GM21529 (cell line): ENCODE results near the gene JADE2.
"Not testable (repeated sequence)": the region's sequence is repeated elsewhere in the genome, so short reads cannot be mapped to it uniquely, and the experiment has no call there.

Experiments used
- ATAC-seq: cut with Tn5 transposase; IDR thresholded peaks from one replicate; pipeline ENCODE4 v1.9.1; 2021; ENCODE audit not compliant: unreplicated experiment

JADE2 gene

DNA sequence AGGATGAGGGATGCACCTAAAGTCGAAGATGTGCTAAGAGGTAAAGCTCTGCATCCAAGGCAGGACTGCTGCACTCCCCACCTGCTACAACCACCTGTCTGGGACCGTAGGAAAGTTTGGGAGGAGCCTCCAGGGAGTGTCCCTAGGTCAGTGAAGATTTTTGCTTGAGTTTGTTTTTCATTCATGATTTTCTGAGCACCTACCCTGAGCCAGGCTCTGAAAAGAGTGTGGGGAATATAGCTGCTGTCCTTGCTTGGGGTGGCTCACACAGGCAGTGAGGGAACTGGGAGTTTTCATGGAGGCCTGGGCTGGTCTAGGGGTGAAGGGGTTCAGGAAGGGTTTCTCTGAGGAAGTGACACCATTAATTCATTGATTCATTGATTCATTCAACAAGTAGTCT is 58.3 kb downstream of the JADE2 start:
- no peak for ATAC-seq

DNA sequence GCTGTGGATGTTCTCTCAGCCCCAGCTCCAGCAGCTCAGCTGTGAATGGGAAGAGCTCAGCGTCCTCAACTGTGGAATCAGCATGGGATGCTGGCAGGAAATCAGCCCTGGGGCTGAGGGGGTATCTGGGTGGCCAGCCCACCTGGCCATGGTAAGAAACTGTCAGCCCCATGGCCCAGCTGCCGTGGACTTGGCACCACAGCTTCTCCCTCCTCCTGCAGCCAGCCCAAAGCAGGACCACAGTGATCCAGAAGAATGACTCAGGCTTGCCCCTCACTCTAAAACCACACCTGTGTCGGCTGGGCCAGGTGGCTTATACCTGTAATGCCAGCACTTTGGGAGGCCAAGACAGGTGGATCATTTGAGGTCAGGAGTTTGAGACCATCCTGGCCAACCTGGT is 59.2 kb downstream of the JADE2 start:
- ATAC-seq, result no peak

DNA sequence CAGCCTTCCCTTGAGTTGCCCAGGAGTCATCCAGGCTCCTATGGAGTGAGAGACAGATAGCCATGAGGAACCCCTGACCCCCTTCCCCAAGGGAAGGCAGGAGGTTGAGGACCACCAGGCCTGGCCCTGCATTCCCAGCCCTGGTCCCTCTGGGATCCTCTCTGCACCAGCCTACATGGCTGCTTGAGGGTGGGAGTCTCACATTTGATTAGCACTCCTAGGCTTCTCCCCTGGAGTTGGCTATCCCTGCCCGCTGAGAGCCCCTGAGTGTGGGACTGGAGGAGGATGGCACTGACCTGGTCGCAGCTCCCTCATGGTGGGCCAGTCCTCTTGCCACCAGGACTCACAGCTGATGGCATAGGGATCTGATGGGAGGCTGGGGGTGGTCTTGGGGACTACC is 60.5 kb downstream of the JADE2 start:
- ATAC-seq, result no peak

DNA sequence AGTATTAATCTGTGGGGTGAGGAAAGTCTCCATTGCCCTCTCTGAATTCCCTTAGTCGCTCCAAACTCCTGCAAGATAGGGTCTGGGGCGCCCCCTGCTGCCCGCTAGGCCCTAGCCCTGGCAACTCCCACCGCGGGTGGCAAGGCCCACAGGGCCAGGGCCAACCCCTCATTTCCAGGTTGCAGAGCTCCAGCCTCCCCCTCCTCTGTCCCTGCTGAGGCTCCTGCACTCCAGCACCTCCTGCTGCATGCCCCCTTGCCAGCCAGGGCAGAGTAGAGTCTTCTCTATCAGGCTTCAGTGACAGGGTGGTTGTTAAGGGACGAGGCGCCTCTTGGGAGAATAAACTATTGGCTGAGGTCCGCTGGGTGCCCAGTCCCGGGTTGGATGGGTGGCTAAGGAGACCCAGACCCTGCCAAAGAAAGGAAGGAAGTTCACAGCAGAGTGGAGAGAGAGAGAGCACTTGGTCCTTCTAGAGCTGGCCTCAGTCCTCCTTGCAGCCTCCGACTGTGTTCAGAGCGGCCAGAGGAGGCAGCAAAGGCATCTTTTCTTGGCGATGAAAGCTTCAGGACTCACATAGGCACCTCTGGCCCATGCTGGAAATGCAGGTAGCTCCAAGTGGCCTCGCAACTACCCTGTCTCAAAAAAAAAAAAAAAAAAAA is 61.5 kb downstream of the JADE2 start:
- ATAC-seq, result peak; percentile 79

DNA sequence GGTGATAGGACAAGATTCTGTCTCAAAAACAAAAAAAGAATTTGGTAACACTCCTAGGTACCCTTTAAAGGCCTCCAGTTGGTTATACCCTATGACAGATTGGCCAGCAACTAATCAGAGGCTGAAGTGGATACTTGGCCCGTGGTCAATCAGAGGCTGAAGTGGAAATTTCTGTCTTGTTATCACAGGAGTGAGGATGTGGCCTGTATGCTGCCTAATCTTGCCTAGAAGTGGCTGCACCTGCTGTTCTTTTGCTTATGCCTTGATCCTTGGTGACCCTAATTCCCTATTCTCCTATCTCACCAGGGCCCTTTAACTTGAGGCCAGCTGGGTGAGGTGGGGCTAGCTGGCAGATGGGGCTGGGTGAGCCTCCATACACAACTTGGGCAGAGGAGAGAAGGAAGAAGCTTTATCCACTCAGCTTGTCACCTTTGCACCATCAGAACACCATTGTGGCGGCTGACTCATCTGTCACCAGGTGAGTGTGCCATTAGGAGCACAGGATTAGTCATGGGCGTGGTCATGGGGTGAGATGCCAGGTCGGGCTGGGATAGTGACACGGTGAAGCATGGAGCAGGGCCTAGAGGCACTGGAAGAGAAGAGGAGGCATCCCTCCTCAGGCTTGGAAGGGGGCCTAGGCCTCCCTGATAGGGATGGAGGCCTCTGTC is 65.7 kb downstream of the JADE2 start:
- no peak for ATAC-seq

DNA sequence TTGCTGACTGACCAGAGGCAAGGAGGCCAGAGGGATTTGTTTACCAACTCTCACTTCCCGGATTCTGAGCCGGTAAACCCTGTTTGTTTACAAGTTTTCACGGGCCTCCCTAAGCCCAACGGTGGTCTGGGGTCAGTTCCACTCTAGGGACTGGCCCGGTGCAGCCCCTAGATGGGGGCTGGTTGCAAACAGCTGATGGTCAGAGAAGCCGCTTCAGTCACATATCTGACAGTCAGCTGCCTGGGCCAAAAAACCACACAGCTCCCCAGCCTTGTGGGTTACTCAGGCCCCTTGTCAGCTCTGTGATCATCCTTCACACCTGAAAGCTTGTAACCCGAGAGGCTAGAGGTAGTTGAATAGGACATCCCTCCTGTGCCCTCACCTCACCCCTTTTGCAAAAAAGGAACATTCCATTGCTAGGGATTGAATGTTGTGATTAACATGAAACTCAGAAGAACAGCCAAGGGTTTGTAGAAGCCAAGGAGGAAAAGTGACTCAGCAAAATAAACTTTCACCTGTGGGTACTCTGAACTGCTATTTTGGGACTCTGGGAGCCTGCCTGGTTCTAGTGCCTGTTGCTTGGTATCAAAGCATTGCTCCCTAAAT is 66.8 kb downstream of the JADE2 start:
- no peak for ATAC-seq

DNA sequence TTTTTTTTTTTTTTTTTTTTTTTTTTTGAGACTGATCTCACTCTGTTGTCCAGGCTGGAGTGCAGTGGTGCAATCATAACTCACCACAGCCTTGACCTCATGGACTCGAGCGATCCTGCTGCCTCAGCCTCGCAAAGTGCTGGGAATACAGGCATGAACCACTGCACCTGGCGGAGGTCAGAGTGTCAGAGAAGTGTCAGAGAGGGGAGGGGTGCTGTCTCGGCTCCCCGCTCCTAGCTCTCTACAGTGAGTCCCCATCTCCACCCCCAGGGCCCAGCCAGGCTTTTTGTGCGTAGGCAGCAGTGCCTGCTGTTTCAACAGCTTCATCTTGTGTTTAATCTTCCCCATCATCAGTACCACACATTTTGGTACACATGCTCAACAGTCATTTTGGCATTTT is 68.9 kb downstream of the JADE2 start:
- ATAC-seq, result no peak

DNA sequence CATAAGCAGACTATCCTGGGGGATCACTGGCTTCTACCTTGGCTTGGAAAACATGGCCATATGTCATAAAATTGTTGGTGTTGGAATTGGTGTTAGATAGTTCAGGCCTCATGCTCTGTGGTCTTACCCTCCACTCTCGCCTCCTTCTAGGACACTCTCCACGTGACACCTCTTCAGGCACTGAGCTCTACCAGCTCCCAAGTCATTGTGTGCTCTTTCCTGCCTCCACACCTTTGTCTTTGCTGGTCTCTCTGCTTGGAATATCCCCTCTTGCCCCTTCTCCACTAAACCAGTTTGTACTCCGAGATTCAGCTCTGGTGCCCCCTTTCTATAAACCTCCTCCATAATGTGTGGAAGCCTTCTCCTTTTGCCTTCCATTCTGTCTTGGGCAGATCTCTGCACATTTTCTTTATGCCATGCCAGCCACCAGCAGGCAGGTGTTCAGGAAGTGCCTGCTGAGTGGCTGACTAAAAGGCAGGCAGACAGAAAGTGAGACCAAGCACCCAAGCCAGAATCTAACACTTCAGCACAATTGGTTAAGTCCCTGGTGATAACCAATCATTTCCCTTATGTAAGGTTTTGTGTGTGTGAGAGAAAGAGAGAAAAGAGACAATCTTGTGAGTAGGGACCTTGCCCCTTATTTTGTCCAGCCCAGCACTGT is 69.5 kb downstream of the JADE2 start:
- ATAC-seq, result peak; percentile 69

DNA sequence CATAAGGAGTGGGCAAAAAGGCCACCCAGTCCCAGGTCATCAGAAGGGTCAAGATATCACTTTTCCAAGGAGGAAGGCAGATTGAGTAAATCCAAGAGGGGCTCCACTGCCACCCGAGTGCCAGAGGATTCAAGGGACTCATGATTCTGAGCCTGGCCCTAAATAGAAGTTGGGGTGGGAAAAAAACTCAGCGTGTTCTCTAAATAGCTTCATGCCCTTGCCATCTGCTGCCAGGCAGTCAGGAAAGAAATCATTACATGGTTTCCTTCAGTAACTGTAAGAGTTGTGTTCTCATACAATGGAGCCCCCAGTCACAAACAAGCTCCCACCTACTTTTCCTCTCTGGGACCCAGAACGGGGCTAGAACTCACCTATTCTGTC is 70.0 kb downstream of the JADE2 start:
- ATAC-seq, result no peak

DNA sequence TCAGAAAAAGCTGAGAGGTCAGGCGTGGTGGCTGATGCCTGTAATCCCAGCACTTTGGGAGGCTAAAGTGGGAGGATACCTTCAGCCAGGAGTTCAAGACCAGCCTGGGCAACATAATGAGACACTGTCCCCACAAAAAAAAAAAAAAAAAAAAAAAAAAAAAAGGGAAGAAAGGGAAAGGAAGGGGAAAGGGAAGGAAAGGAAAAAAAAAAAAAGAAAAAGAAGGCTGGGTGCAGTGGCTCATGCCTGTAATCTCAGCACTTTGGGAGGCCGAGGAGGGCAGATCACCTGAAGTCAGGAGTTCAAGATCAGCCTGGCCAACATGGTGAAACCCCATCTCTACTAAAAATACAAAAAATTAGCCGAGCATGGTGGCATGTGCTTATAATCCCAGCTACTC is 74.3 kb downstream of the JADE2 start:
- not testable (repeated sequence) for ATAC-seq

DNA sequence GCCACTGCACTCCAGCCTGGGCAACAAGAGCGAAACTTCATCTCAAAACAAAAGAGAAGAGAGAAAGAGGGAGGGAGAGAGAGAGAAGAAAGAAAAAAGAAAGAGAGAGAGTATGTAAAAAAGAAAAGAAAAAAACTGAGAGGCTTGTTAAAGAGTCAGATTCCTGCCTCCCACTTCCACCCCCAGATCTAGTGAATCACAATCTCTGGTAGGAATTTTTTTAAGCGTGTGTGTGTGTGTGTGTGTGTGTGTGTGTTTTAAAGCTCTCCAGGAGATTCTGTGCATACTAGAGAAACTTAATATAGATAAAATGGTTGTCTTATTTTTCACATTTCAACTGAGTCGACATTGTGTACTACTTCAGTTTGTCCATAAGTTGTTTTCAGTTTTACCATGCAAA is 75.1 kb downstream of the JADE2 start:
- no peak for ATAC-seq

DNA sequence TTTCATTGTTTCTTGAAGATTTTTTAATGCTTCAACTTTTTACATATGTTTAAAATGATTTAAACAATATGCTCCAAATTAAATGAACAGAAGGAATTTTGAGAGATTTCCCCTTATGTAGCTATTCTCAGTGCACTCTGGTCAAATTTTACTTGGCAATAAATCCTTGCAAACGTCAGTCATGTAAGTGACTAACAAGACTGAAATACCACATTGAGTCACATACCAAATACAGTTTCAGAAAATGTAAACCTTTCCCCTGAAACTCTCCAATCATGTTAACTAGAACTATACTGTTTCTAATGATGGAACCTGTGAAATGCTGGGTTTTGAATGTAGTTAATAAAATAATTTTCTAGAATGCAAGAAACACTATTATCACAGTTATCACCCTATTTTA is 77.6 kb downstream of the JADE2 start:
- peak; percentile 76 for ATAC-seq

DNA sequence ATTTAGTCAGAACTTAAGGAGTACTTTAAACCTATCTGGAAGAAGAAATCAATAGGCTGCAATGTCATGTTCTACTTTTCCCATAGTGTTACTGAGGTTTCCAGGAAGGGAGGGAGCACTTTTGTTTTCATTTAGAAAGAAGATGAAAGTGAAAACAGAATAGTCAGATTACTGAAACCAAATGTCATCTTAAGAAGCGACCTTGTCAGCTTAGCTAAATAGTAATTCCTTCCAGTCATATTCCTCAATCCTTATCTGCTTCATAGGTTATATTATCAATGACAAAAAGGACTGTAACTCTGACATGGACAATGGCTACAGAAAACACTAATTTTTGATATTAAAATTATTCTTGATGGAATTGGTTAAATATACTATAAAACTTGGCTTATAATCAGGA is 79.4 kb downstream of the JADE2 start:
- ATAC-seq, result no peak

DNA sequence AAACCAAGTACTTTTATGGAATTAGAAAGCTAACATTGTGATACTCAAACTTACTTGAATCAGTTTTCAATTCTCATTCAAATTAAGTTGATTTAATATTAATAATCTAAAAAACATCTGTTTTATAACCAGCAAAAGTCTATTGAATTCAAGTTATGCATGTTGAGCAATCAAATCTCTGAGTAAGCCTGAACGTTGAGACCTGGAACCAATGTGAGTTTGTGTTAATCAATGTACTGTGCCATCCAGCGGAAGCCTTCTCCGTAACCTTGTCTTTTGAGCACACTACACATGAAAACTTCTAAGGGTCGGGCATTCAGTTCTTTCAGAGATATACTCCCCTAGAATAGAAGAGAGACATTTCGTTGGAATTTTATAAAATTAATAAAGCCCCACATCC is 81.3 kb downstream of the JADE2 start:
- ATAC-seq, result no peak

DNA sequence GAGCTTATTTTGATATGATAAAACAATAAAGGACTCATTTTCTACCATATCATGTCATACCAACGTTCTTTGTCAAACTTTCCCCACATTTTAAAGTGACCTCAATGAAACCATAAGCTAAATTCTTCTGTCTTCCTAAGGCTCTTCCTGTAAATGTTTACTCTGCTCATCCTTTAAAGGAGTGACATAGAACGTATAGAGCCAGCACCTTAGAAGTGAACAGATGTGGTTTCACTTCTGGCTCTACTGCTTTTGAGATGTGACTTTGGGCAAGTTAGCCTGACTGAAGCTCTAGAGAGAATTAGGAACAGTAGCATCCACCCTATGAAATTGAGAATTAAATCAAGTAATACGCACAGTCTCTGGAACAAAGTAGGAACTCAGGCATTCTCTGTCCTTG is 83.1 kb downstream of the JADE2 start:
- ATAC-seq, result no peak

DNA sequence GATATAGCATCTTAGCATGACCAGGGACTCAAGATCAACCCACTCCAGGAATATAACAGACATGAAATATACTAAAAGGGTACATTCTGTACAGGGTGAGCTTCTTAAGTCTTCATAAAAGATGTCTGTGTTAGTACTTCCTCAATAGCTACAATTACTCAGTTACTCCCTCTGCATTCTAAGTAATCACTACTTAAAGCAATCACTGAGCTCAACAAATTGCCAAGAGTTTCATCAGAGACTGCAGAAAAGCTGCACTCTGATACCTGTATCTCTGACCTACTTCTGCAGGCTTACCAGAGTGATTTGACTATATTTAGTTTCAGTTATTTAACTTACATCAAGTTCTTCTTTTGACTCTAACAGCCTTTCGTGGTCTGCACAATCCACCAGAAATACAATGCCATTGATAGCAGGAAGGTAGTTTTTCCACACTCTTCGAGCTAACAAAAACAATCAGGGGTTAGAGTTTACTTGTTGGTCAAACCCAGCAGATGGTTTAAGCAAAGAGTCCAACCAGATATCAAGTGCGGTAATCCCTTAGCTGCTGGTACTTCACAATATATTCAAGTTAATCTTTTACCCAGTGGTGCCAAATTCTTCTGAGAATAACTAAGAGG is 83.9 kb downstream of the JADE2 start:
- ATAC-seq, result peak; percentile 59

DNA sequence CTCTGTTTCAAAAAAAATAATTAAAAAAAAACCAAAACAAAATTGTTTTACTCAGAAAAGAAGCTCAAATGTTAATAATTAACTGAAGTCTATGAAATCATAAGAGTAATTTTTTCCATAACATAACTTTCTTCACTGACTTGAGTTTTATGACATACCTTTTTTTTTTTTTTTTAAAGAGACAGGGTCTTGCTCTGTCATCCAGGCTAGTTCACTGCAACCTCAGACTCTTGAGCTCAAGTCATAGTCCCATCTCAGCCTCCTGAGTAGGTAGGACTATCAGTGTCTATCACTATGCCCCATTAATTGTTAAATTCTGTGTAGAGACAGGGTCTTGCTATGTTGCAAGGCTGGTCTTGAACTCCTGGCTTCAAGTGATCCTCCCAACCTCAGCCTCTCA is 85.3 kb downstream of the JADE2 start:
- no peak for ATAC-seq

DNA sequence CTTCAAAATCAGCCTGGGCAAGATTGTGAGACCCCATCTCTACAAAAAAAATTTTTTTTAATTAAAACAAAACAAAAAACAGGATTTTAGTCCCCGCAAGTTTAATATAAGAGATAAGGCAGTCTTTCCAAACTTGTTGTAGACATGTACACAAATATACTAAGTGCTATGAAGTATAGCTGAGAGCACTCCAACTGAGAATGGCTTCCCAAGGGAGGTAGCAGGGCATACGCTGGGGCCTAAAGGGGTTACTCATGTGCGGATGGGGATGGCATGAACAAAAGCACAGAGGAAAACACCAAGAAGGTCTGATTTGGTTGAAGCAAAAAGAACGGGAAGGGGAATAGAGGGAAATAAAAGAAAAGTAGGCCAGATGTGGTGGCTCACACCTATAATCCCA is 86.0 kb downstream of the JADE2 start:
- ATAC-seq, result no peak

DNA sequence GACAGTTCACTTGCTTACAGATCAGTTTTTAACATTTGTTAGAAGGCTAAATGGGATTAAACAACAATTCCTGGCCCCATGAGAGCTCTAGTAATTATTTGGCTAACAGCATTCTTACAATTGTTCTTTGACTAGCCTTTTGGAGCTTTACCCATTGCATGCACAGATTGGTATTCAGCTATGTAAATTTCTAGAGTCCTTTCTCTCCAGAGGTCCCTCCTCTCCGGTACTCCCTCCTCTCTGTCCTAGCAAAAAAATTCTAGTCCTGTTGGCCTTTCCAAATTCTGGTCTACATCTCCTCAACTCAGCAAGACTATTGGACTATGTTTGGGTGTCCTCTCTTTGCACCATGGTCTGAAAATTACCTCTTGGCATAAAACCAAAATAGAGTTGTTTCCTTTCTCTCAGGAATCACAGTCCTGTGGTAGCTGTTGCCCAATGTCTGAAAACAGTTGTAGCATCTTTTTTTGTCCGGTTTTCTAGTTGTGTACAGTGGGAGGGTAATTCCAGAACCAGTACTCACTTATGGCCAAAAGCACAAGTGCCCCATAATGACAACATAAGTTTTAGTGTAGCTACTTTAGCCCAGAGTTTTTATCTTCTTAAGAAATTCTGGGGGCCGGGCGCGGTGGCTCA is 89.1 kb downstream of the JADE2 start:
- no peak for ATAC-seq

DNA sequence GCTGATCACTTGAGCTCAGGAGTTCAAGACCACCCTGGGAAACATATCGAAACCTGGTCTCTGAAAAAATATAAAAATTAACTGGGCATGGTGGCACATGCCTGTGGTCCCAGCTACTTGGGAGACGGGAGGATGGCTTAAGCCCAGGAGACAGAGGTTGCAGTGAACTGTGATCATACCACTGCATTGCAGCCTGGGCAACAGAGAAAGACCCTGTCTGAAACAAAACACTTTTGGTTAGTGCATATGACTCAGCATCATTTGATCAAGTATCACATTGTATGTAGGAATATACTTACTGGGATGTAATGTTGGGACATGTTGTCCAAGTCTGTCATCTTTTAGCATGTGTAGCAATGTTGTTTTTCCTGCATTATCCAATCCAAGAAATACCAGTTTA is 95.2 kb downstream of the JADE2 start:
- ATAC-seq, result no peak

DNA sequence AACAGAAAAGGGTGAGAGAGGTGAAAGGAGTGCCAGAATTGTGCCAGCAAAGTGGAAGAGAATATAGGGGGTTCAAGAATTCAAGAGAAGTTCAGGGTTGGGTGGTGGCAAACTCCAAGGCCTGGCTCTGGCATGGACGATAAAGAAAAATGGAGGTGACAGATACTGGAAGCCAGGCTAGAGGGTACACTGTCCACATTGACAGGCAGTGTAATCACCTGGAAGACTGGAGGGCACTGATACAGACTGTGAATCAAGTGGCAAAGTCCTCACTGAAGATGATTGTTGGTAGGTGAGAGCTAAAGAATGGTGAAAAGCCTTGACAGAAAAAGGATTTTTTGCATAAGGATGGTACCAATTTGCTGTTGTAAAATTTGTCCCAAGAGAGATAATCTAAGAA is 100.1 kb downstream of the JADE2 start:
- ATAC-seq, result no peak
